Measurements from ENCODE around the gene CD300LB.
"Not testable (repeated sequence)": the region's sequence is repeated elsewhere in the genome, so short reads cannot be mapped to it uniquely, and the experiment has no call there.

CD300LB gene

DNA sequence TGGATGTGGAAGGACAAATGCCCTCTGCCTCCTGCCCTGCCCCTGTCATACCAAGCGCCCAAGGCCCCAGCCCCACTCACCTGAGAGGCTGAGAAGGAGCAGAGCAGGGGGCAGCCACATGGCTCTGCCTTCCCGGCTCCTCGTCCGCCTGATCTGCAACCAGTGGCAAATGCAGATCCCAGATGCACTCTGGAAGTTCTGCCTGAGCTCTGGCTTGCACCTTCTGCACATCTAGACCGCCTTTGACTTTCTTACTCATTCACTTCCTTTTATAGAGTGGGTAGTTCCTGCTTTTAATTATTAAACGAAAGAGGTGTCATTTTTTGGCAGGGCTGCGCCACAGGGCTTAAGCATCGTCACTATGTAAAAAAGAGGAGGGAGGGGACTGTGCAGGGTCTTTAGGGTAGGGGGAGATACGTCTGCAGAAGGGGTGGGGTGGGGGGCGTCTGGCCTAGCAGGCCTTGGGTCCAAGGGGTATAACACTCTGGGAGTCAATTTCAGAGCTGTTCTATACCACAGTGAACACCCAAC, at the start of gene CD300LB:
TSS of gene CD300LB (minus strand) at position 245 of the 531 bp plus-strand sequence. CDS start at position 120, 125 bp downstream.
- DNase-seq (ENCODE audit: low read depth) = no peak

GRCh38 chr17:74579900-74580299, 48.6 kb upstream of the CD300LB start:
- DNase-seq (ENCODE audit: low read depth) = no peak

- no peak for DNase-seq (ENCODE audit: low read depth)
Observed at GRCh38 chr17:74578979-74579378, 47.7 kb upstream of the CD300LB start.

DNA sequence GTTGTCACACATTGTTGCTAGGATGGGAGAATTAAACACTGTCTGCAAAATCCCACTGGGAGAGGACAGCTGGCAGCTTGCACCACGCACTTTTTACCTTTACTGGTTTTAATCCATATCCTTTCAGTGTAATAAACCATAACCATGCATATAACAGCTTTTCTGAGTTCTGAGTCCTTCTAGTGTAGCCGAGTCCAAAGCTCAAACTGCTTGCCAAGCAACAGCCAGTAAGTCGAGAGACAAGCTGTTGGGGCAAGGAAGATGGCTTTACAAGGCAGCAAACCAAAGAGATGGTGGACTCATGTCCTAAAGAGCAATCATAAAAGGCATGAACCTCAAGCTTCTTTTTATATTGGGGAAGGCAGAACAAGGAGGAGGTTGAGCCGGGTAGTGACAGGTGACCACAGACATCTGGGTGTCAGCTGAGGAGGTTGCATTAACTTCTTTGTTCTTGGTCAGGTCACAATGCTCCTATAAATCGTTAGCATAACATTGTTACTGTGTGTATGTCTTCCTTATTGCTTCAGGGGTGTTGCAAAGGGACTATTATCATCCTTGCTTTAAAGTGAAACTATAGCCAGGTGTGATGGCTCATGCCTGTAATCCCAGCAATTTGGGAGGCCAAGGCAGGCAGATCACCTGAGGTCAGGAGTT, 43.3 kb upstream of the CD300LB start:
- DNase-seq (ENCODE audit: low read depth) = no peak

DNA sequence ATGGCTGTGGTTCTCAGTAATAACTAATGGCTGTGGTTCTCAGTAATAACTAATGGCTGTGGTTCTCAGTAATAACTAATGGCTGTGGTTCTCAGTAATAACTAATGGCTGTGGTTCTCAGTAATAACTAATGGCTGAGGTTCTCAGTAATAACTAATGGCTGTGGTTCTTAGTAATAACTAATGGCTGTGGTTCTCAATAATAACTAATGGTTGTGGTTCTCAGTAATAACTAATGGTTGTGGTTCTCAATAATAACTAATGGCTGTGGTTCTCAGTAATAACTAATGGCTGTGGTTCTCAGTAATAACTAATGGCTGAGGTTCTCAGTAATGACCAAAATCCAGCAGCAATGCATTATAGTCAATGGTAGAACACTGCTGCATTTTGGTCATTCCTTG, 42.4 kb upstream of the CD300LB start:
- not testable (repeated sequence) for DNase-seq (ENCODE audit: low read depth)

- DNase-seq (ENCODE audit: low read depth) = no peak
Observed at GRCh38 chr17:74573169-74573568, 41.9 kb upstream of the CD300LB start.

DNA sequence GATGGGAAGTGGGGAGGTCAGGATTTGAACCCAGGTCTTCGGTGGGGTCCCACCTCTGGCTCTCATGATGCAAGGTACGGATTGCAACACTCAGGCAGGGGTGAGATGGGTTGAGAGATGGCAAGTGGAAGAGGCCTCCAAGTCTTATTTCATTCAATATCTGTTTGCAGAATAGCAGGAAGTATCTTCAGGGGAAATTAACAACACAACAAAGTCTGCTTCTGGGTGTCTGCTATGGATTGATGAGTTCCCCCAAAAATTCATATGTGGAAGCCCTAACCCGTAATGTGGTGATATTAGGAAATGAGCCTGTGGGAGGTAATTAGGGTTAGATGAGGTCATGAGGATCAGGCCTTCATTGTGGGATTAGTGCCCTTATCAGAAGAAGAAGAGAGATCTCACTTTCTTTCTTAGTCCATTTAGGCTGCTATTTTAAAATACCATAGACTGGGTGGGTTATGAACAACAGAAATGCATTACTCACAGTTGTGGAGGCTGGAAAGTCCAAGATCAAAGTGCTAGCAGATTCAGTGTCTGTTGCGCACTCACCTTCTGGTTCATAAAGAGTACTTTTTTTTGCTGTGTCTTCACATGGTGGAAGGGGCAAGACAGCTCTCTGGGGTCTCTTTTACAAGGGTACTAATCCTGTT, 40.5 kb upstream of the CD300LB start:
- DNase-seq (ENCODE audit: low read depth) = no peak

- DNase-seq (ENCODE audit: low read depth) = peak; percentile 10
Observed at GRCh38 chr17:74569020-74570003, 38.0 kb upstream of the CD300LB start.

GRCh38 chr17:74568106-74568873, 37.0 kb upstream of the CD300LB start:
- no peak for DNase-seq (ENCODE audit: low read depth)

DNA sequence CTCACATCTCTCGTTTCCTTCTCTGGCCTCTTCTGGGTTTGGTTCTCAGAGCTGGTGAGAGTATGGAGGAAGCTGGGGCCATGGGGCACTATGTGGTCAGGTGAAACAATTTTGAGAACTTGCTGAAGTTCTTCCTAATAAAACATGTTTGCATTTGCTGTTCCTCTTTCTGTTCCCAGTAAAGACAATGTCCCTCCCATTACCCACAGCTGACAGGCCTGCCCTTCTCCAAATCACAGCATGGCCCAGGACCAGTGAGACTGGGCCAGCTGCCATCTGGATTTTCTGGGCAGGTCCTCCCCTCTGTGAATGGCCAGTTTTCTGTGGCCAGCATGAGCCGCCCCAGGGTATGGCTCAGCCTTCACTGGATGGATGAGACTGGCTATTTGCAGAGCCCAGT, 36.1 kb upstream of the CD300LB start, which contains the start of gene CD300H:
TSS of gene CD300H (minus strand) at position 113 of the 400 bp plus-strand sequence.
- no peak for DNase-seq (ENCODE audit: low read depth)

- DNase-seq (ENCODE audit: low read depth) = no peak
Observed at GRCh38 chr17:74566132-74566753, 35.0 kb upstream of the CD300LB start.

GRCh38 chr17:74565126-74565525, 33.9 kb upstream of the CD300LB start:
- no peak for DNase-seq (ENCODE audit: low read depth)

DNA sequence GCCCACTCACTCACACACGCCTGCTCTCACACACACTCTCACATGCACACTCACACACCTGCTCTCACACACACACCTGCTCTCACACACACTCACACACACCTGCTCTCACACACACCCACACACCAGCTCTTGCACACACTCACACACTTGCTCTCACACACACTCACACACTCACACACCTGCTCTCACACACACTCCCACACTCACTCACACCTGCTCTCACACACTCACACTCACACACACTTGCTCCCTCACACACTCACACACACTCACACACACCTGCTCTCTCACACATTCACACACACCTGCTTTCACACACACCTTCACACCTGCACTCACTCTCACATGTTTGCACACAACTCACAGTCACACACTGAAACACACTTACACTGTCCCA, 32.1 kb upstream of the CD300LB start:
- DNase-seq (ENCODE audit: low read depth) = no peak

GRCh38 chr17:74561586-74561985, 30.3 kb upstream of the CD300LB start:
- no peak for DNase-seq (ENCODE audit: low read depth)

GRCh38 chr17:74558882-74559519, 27.7 kb upstream of the CD300LB start:
- no peak for DNase-seq (ENCODE audit: low read depth)

- not testable (repeated sequence) for DNase-seq (ENCODE audit: low read depth)
Observed at GRCh38 chr17:74558402-74558801, 27.1 kb upstream of the CD300LB start.

- no peak for DNase-seq (ENCODE audit: low read depth)
Observed at GRCh38 chr17:74555427-74555940, 24.2 kb upstream of the CD300LB start.

- no peak for DNase-seq (ENCODE audit: low read depth)
Observed at GRCh38 chr17:74554909-74555308, 23.6 kb upstream of the CD300LB start.

GRCh38 chr17:74552037-74552436, 20.8 kb upstream of the CD300LB start:
- no peak for DNase-seq (ENCODE audit: low read depth)

DNA sequence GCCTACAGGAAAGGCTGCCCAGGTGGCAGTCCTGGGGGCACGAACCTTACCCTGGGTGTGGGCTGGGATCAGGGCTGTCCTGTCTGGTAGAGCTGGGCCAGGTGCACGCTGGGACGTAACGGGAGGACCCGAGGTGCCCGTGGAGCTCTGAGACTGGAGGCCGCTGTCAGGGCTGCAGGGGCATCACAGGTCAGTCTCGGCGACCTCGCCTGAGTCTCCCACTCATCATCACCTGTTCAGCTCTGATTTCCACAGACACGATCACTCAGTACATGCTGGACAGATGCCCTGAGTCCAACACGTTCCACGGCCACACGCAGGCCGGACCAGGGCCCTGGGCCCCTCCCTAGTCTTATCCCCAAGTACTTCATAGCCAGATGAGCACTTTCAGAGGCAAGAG, 19.3 kb upstream of the CD300LB start:
- no peak for DNase-seq (ENCODE audit: low read depth)

All from fibroblast of the conjunctiva (primary cell).